BLaER1 (cell line): ENCODE data around the gene ORM2.

ENCODE experiments used
- H3K27ac ChIP-seq: shearing (Covaris generic); formaldehyde crosslinking; 2 replicates; pipeline ENCODE4 v1.8.1; 2022
- H3K27me3 ChIP-seq: shearing (Covaris generic); formaldehyde crosslinking; 2 replicates; pipeline ENCODE4 v1.8.1; 2022
- H3K36me3 ChIP-seq: shearing (Covaris generic); formaldehyde crosslinking; 2 replicates; pipeline ENCODE4 v1.8.1; 2022
- H3K4me1 ChIP-seq: shearing (Covaris generic); formaldehyde crosslinking; 2 replicates; pipeline ENCODE4 v1.8.1; 2022
- H3K4me2 ChIP-seq: shearing (Covaris generic); formaldehyde crosslinking; 2 replicates; pipeline ENCODE4 v1.8.1; 2022
- H3K4me3 ChIP-seq: shearing (Covaris generic); formaldehyde crosslinking; 2 replicates; pipeline ENCODE4 v1.8.1; 2022
- H3K9ac ChIP-seq: shearing (Covaris generic); formaldehyde crosslinking; 2 replicates; pipeline ENCODE4 v1.8.1; 2022
- H3K9me3 ChIP-seq: shearing (Covaris generic); formaldehyde crosslinking; 2 replicates; pipeline ENCODE4 v1.8.1; 2022
- H4K20me1 ChIP-seq: shearing (Covaris generic); formaldehyde crosslinking; 2 replicates; pipeline ENCODE4 v1.8.1; 2022
- Cebpa-rat ChIP-seq: shearing (Covaris generic); IDR thresholded peaks from 2 replicates; pipeline ENCODE4 v1.8.1; 2022

Gene ORM2

GRCh38 chr9:114374936-114375335, 45.3 kb downstream of the ORM2 start:
- Histone ChIP-seq H3K27ac (peak overlapping the region; percentile 100), H3K4me1 (peaks cover 92% of the 10 kb centered on the region), H3K4me2 (peak overlapping the region; percentile 98), H4K20me1 (peaks cover 9% of the 10 kb centered on the region; the same call in 1 of the 2 replicates), H3K4me3 (no peak overlapping the region), H3K9me3 (no peaks in the 10 kb centered on the region), H3K9ac (peak overlapping the region; percentile 90; the same call in 1 of the 2 replicates), H3K36me3 (peaks cover 63% of the 10 kb centered on the region), H3K27me3 (no peaks in the 10 kb centered on the region)
- TF ChIP-seq Cebpa-rat = no peak

- H3K27me3 ChIP-seq = no peaks in the 10 kb centered on the region
- no peak for TF ChIP-seq Cebpa-rat
- H3K36me3 ChIP-seq = peaks cover 69% of the 10 kb centered on the region
- H3K27ac ChIP-seq = peak overlapping the region; percentile 100
- H4K20me1 ChIP-seq = peaks cover 9% of the 10 kb centered on the region; the same call in 1 of the 2 replicates
- no peak overlapping the region for H3K4me3 ChIP-seq
- no peaks in the 10 kb centered on the region for H3K9me3 ChIP-seq
- peaks cover 90% of the 10 kb centered on the region for H3K4me1 ChIP-seq
- peak overlapping the region; percentile 98 for H3K4me2 ChIP-seq
- peak overlapping the region; percentile 90; the same call in 1 of the 2 replicates for H3K9ac ChIP-seq
Measured at GRCh38 chr9:114375386-114376175, 45.9 kb downstream of the ORM2 start.

- Histone ChIP-seq H3K4me1 (peaks cover 88% of the 10 kb centered on the region), H3K9ac (peak overlapping the region; percentile 55; the same call in 1 of the 2 replicates), H3K36me3 (peaks cover 75% of the 10 kb centered on the region), H3K4me2 (peak overlapping the region; percentile 52), H3K27me3 (no peaks in the 10 kb centered on the region), H3K27ac (peak overlapping the region; percentile 68), H3K9me3 (no peaks in the 10 kb centered on the region), H4K20me1 (peaks cover 15% of the 10 kb centered on the region; the same call in 1 of the 2 replicates), H3K4me3 (no peak overlapping the region)
- TF ChIP-seq Cebpa-rat = no peak
Measured at GRCh38 chr9:114376586-114377445, 47.1 kb downstream of the ORM2 start.

- peaks cover 83% of the 10 kb centered on the region for H3K36me3 ChIP-seq
- no peaks in the 10 kb centered on the region for H3K9me3 ChIP-seq
- TF ChIP-seq Cebpa-rat = no peak
- H3K27ac ChIP-seq = peak overlapping the region; percentile 68
- peaks cover 26% of the 10 kb centered on the region; the same call in 1 of the 2 replicates for H4K20me1 ChIP-seq
- H3K4me3 ChIP-seq = no peak overlapping the region
- no peaks in the 10 kb centered on the region for H3K27me3 ChIP-seq
- no peak overlapping the region for H3K9ac ChIP-seq
- H3K4me1 ChIP-seq = peaks cover 90% of the 10 kb centered on the region
- peak overlapping the region; percentile 3 for H3K4me2 ChIP-seq
Measured at GRCh38 chr9:114378016-114378415, 48.3 kb downstream of the ORM2 start.

GRCh38 chr9:114378883-114379282, 49.2 kb downstream of the ORM2 start:
- Histone ChIP-seq H3K9ac (no peak overlapping the region), H3K4me1 (peaks cover 92% of the 10 kb centered on the region), H4K20me1 (peaks cover 28% of the 10 kb centered on the region; the same call in 1 of the 2 replicates), H3K4me3 (no peak overlapping the region), H3K36me3 (peaks cover 80% of the 10 kb centered on the region), H3K9me3 (no peaks in the 10 kb centered on the region), H3K27me3 (no peaks in the 10 kb centered on the region), H3K27ac (peak overlapping the region; percentile 54), H3K4me2 (peak overlapping the region; percentile 20)
- no peak for TF ChIP-seq Cebpa-rat
